DND-41 (cell line): ENCODE data around the gene CCDC121.

Experiments used
- CTCF ChIP-seq: IDR thresholded peaks from 2 replicates; pipeline ENCODE4 v1.5.1; 2012; ENCODE audit warnings: borderline replicate concordance, low read length, moderate library complexity, mild to moderate bottlenecking; ENCODE audit not compliant: poor library complexity, severe bottlenecking; ENCODE audit errors: extremely low read depth
- EZH2 ChIP-seq: IDR thresholded peaks from 3 replicates; pipeline ENCODE4 v1.6.1; 2012; ENCODE audit warnings: borderline replicate concordance, low read depth, mild to moderate bottlenecking, moderate library complexity, low read length, inconsistent platforms; ENCODE audit not compliant: severe bottlenecking

GRCh38 chr2:27587025-27587424 lies 41.8 kb downstream of the CCDC121 start:
- TF ChIP-seq CTCF, result no peak
- TF ChIP-seq EZH2, result no peak
